Spinal cord (tissue), 10 donors: Measurements from ENCODE around the gene CCDC121. TPM values are rescaled to one million over a fixed set of nuclear protein-coding genes. Genes with fewer than 3 reads are reported as not detected.
"Not testable (repeated sequence)": the region's sequence is repeated elsewhere in the genome, so short reads cannot be mapped to it uniquely, and the experiment has no call there.

ENCODE experiments used
- DNase-seq, 6 donors: peaks; one replicate each; pipeline versions ENCODE4 v3.0.0 to v3.0.0-alpha.2; 2013 to 2015; ENCODE audit warnings: low spot score in 6 of 6, low read depth in 4 of 6
- H3K27ac ChIP-seq: one replicate; pipeline ENCODE4 v1.5.1; 2013; ENCODE audit warnings: low read depth, low read length, control low read depth
- H3K27me3 ChIP-seq: one replicate; pipeline ENCODE4 v1.6.1; 2013; ENCODE audit warnings: low read length; ENCODE audit not compliant: control insufficient read depth, insufficient read depth
- H3K36me3 ChIP-seq: one replicate; pipeline ENCODE4 v1.6.1; 2013; ENCODE audit warnings: low read length; ENCODE audit not compliant: control insufficient read depth, insufficient read depth
- H3K4me1 ChIP-seq: one replicate; pipeline ENCODE4 v1.6.1; 2013; ENCODE audit warnings: low read length; ENCODE audit not compliant: control insufficient read depth, insufficient read depth
- H3K4me3 ChIP-seq: one replicate; pipeline ENCODE4 v1.5.1; 2013; ENCODE audit warnings: low read depth, low read length, control low read depth
- H3K9me3 ChIP-seq: one replicate; pipeline ENCODE4 v1.6.1; 2013; ENCODE audit warnings: low read length; ENCODE audit not compliant: control insufficient read depth, insufficient read depth
- WGBS: methylation state at CpG from one replicate; pipeline ENCODE4 v1.1.5; 2013; ENCODE audit warnings: missing lambda C conversion rate; ENCODE audit not compliant: insufficient coverage; 5-methylcytosine and 5-hydroxymethylcytosine counted together
- polyA plus RNA-seq, 2 donors: library from polyadenylated mRNA; unstranded; fragments of 120-200 nt; gene quantifications; one replicate each; pipeline ENCODE4 v1.2.1, GENCODE V29; 2013; ENCODE audit not compliant: insufficient read length in 2 of 2
- total RNA-seq, 2 donors: library from RNA; depleted of rRNA in 1 of 2; stranded (reverse); fragments of 120-200 nt in 1 of 2; fragments of >200 nt in 1 of 2; gene quantifications; one replicate each; pipeline versions ENCODE4 v1.2.3 to v1.2.4, GENCODE V29; 2013 to 2014
- donor health status: healthy.

The CCDC121 gene
- total and polyA plus RNA-seq, 4 donors, result 6.5 to 12.8 (median 8.6) TPM

GRCh38 chr2:27615316-27615715, 13.5 kb downstream of the CCDC121 start:
- H3K4me1 ChIP-seq, result no peaks in the 10 kb centered on the region
- no peak overlapping the region for H3K4me3 ChIP-seq
- H3K27ac ChIP-seq, result no peak overlapping the region
- 69% methylated on average over 3 of the region's 3 CpGs for WGBS
- H3K9me3 ChIP-seq, result no peaks in the 10 kb centered on the region
- peak in 1 of 6 donors; percentile 78 for DNase-seq
- peaks cover 24% of the 10 kb centered on the region for H3K36me3 ChIP-seq
- H3K27me3 ChIP-seq, result no peaks in the 10 kb centered on the region

- Histone ChIP-seq H3K4me1 (no peaks in the 10 kb centered on the region), H3K36me3 (peaks cover 30% of the 10 kb centered on the region), H3K27ac (no peak overlapping the region), H3K27me3 (no peaks in the 10 kb centered on the region), H3K9me3 (no peaks in the 10 kb centered on the region), H3K4me3 (no peak overlapping the region)
- no peak for DNase-seq
- no CpG with 5 or more reads among the region's 2 CpGs for WGBS
Observed at GRCh38 chr2:27613985-27614384, 14.8 kb downstream of the CCDC121 start.

GRCh38 chr2:27606611-27607010, 22.2 kb downstream of the CCDC121 start:
- Histone ChIP-seq H3K4me1 (no peaks in the 10 kb centered on the region), H3K27ac (no peak overlapping the region), H3K9me3 (no peaks in the 10 kb centered on the region), H3K36me3 (peaks cover 55% of the 10 kb centered on the region), H3K4me3 (no peak overlapping the region), H3K27me3 (no peaks in the 10 kb centered on the region)
- 100% methylated on average over 2 of the region's 2 CpGs for WGBS
- DNase-seq, result no peak

DNA sequence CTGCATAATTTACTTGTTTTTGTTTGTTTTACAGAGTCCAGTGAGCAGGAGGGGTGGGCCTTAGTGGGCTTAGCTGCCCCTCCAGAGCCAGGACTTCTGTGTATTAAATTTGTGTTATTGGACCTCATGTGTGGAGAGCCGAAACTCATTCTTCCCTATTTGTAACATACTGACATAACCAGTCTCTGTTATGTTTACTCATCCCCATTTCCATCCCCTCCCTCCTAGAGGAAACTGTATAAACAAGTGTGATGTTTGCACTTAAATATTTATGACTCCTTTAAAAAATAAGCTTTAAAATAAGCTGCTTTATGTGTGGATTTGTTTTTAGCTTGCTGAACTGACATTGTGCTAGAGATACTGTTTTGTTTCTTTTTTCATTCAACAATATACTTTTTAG, 32.2 kb downstream of the CCDC121 start:
- H3K4me3 ChIP-seq, result no peak overlapping the region
- no peak for DNase-seq
- no CpG with 5 or more reads among the region's 1 CpG for WGBS
- H3K27me3 ChIP-seq, result no peaks in the 10 kb centered on the region
- H3K9me3 ChIP-seq, result peaks cover 7% of the 10 kb centered on the region
- no peak overlapping the region for H3K27ac ChIP-seq
- H3K36me3 ChIP-seq, result peaks cover 18% of the 10 kb centered on the region
- H3K4me1 ChIP-seq, result no peaks in the 10 kb centered on the region

DNA sequence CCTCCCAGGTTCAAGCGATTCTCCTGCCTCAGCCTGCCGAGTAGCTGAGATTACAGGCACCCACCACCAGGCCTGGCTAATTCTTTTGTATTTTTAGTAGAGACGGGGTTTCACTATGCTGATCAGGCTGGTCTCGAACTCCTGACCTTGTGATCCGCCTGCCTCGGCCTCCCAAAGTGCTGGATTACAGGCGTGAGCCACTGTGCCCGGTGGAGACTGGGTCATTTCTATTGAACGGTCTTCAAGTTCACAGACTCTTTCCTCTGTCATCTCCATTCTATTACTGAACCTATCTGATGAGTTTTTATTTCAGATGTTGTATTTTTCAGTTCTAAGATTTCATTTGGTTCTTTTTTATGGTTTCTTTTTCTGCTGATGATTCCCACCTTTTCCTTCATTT, 33.4 kb downstream of the CCDC121 start:
- H3K9me3 ChIP-seq, result peaks cover 11% of the 10 kb centered on the region
- not testable (repeated sequence) for H3K4me3 ChIP-seq, H3K27me3 ChIP-seq, H3K4me1 ChIP-seq, DNase-seq, H3K27ac ChIP-seq
- peaks cover 13% of the 10 kb centered on the region for H3K36me3 ChIP-seq
- 100% methylated on average over 7 of the region's 9 CpGs for WGBS

DNA sequence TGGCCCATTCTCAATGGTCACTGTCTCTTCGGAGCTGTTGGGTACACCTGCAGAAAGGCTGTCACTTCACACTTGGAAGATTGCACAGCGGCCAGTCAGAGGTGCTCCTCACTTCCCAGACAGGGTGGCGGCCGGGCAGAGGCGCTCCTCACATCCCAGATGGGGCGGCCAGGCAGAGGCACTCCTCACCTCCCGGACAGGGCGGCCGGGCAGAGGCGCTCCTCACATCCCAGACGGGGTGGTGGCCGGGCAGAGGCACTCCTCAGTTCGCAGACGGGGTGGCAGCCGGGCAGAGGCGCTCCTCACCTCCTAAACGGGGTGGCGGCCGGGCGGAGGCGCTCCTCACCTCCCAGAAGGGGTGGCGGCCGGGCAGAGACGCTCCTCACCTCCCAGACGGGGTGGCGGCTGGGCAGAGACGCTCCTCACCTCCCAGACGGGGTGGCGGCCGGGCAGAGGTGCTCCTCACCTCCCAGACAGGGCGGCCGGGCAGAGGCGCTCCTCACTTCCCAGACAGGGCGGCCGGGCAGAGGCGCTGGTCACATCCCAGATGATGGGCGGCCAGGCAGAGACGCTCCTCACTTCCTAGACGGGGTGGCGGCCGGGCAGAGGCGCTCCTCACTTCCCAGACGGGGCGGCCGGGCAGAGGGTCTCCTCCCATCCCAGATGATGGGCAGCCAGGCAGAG, 34.6 kb downstream of the CCDC121 start:
- H3K9me3 ChIP-seq, result peaks cover 15% of the 10 kb centered on the region
- peaks cover 13% of the 10 kb centered on the region for H3K36me3 ChIP-seq
- H3K4me3 ChIP-seq, H3K27ac ChIP-seq, H3K4me1 ChIP-seq, H3K27me3 ChIP-seq, DNase-seq: not testable (repeated sequence)
- 98% methylated on average over 42 of the region's 45 CpGs for WGBS

GRCh38 chr2:27593240-27593639, 35.6 kb downstream of the CCDC121 start:
- 100% methylated on average over 1 of the region's 2 CpGs for WGBS
- peaks cover 10% of the 10 kb centered on the region for H3K36me3 ChIP-seq
- H3K9me3 ChIP-seq, result peaks cover 19% of the 10 kb centered on the region
- no peaks in the 10 kb centered on the region for H3K27me3 ChIP-seq
- no peak overlapping the region for H3K27ac ChIP-seq
- no peaks in the 10 kb centered on the region for H3K4me1 ChIP-seq
- no peak overlapping the region for H3K4me3 ChIP-seq
- no peak for DNase-seq

GRCh38 chr2:27591745-27592144, 37.1 kb downstream of the CCDC121 start:
- Histone ChIP-seq H3K9me3 (peaks cover 19% of the 10 kb centered on the region), H3K27ac (no peak overlapping the region), H3K4me3 (no peak overlapping the region), H3K27me3 (no peaks in the 10 kb centered on the region), H3K4me1 (no peaks in the 10 kb centered on the region), H3K36me3 (peaks cover 10% of the 10 kb centered on the region)
- no peak for DNase-seq
- no CpG with 5 or more reads among the region's 3 CpGs for WGBS

DNA sequence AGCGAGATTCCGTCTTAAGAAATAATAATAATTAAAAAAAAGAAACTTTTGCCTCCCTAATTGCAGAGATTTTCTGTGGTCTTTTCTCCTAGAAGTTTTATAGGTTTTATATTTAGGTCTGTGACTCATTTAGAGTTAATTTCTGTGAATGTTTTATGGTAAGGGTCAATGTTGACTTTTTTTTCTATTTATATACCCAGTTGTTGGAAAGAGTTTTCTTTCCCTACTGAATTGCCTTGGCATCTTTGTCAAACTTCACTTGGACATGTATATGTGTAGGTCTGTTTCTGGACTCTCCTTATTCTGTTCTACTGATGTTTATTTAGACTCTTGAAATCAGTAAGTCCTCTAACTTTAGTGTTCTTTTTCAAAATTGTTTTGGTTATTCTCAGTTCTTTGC, 40.5 kb downstream of the CCDC121 start:
- H3K4me1 ChIP-seq, result no peaks in the 10 kb centered on the region
- no CpG with 5 or more reads among the region's 2 CpGs for WGBS
- DNase-seq, result no peak
- no peaks in the 10 kb centered on the region for H3K27me3 ChIP-seq
- H3K27ac ChIP-seq, result no peak overlapping the region
- no peaks in the 10 kb centered on the region for H3K36me3 ChIP-seq
- H3K4me3 ChIP-seq, result no peak overlapping the region
- H3K9me3 ChIP-seq, result peaks cover 12% of the 10 kb centered on the region

DNA sequence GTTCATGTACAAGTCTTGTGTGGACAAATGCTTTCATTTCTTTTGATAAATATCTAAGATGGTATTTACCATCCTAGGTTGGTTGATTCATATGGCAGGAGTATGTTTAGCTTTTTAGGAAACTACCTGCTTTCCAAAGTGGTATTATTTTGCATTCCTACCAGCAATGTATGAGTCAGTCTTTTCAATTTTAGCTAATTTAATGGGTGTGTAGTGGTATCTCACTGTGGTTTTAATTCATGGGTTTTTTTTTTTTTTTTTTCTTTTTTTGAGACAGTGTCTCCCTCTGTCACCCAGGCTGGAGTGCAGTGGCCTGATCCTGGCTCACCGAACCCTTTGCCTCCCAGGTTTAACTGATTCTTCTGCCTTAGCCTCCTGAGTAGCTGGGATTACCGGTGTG, 41.8 kb downstream of the CCDC121 start:
- 100% methylated on average over 2 of the region's 2 CpGs for WGBS
- peaks cover 12% of the 10 kb centered on the region for H3K9me3 ChIP-seq

More for the DNA sequence above, 41.8 kb downstream of the CCDC121 start:
- no peak overlapping the region for H3K4me3 ChIP-seq
- H3K27ac ChIP-seq, result no peak overlapping the region
- no peaks in the 10 kb centered on the region for H3K27me3 ChIP-seq
- no peak for DNase-seq
- no peaks in the 10 kb centered on the region for H3K36me3 ChIP-seq
- peaks cover 9% of the 10 kb centered on the region for H3K4me1 ChIP-seq
